Calu3 (cell line): ENCODE data around the gene ABCA10. TPM values are rescaled to one million over a fixed set of nuclear protein-coding genes. Genes with fewer than 3 reads are reported as not detected.

Experiments used
- BruUV-seq: library from RNA; stranded (reverse); fragments of 400-500 nt; replicated peaks from 2 replicates; lab custom pipeline; 2021; lab: Mats Ljungman, UMichigan
- CTCF ChIA-PET: fragments of 300-600 bp; sonication (Branson Sonifier 250); formaldehyde crosslinking; loops from one replicate; lab custom pipeline; 2022; ENCODE audit warnings: antibody characterized with exemption; lab: Charles Lee
- DNase-seq: peaks from one replicate; pipeline ENCODE4 v3.0.0; 2022
- H3K27ac Mint-ChIP-seq: one replicate; pipeline ENCODE4 v1.8.0; 2022; ENCODE audit warnings: mixed read lengths; ENCODE audit not compliant: unreplicated experiment
- H3K27me3 Mint-ChIP-seq: one replicate; pipeline ENCODE4 v1.8.0; 2022; ENCODE audit warnings: mixed read lengths; ENCODE audit not compliant: unreplicated experiment
- H3K36me3 Mint-ChIP-seq: one replicate; pipeline ENCODE4 v1.8.0; 2022; ENCODE audit warnings: mild to moderate bottlenecking, moderate library complexity, mixed read lengths; ENCODE audit not compliant: insufficient read depth, unreplicated experiment
- H3K4me1 Mint-ChIP-seq: one replicate; pipeline ENCODE4 v1.8.0; 2022; ENCODE audit warnings: mild to moderate bottlenecking, low read depth, mixed read lengths; ENCODE audit not compliant: unreplicated experiment
- H3K4me3 Mint-ChIP-seq: one replicate; pipeline ENCODE4 v1.8.0; 2022; ENCODE audit warnings: mild to moderate bottlenecking, low read depth, moderate library complexity, mixed read lengths; ENCODE audit not compliant: unreplicated experiment
- H3K9me3 Mint-ChIP-seq: one replicate; pipeline ENCODE4 v1.8.0; 2022; ENCODE audit warnings: low read depth, mixed read lengths; ENCODE audit not compliant: unreplicated experiment
- intact Hi-C: fragments of 100-400 bp; cut with micrococcal nuclease; formaldehyde crosslinking; loops from one replicate; pipeline ENCODE4 v1.10.0; 2022; ENCODE audit not compliant: unreplicated experiment
- total RNA-seq: library from RNA; stranded (reverse); gene quantifications from 2 replicates; pipeline ENCODE4 v1.2.3, GENCODE V29; 2022
- TF ChIP-seq, protein P1 (sequence below): fragments of 200-600 bp; IDR thresholded peaks from one replicate; pipeline ENCODE4 v1.8.0; 2022; ENCODE audit warnings: antibody characterized with exemption; ENCODE audit not compliant: unreplicated experiment

ABCA10 gene
- total RNA-seq, 1 experiment from 2014 or later = 0.28 TPM

DNA sequence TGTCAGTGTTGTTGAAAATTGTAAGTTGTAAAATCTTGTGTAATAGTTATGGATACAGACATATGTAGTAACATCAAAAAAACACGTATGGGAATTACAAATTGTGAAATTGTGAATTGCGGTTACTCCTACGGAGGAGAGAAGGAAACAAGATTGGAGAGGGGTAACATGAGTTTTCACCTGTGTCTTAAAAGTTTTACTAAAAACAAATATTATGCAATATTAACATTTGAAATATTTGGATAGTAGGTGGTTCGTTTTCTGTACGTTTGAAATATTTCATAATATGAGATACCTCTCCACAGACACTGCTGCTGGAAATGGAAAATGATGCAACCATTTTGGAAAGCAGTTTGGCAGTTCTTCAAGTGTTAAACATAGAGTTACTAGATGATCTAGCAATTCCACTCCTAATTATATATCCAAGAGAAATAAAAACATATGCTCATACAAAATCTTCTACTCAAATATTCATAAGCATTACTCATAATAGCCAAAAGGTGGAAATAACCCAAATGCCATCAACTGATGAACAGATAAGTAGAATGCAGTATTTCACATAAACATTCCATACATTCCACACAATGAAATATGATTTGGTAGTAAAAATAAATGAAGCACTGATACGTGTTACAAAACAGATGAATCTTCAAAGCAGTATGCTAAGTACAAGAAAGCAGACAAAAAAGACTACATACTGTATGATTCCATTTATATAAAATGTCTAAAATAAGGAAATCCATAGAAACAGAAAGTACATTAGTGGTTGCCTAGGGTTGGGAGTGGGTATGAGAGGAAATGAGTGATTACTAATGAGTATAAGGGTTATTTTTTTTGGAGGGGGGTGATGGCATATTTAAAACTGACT, 40.7 kb upstream of the ABCA10 start:
- TF ChIP-seq, protein P1, sequence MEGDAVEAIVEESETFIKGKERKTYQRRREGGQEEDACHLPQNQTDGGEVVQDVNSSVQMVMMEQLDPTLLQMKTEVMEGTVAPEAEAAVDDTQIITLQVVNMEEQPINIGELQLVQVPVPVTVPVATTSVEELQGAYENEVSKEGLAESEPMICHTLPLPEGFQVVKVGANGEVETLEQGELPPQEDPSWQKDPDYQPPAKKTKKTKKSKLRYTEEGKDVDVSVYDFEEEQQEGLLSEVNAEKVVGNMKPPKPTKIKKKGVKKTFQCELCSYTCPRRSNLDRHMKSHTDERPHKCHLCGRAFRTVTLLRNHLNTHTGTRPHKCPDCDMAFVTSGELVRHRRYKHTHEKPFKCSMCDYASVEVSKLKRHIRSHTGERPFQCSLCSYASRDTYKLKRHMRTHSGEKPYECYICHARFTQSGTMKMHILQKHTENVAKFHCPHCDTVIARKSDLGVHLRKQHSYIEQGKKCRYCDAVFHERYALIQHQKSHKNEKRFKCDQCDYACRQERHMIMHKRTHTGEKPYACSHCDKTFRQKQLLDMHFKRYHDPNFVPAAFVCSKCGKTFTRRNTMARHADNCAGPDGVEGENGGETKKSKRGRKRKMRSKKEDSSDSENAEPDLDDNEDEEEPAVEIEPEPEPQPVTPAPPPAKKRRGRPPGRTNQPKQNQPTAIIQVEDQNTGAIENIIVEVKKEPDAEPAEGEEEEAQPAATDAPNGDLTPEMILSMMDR = no peak
- intact Hi-C loops = no loop called here
- Mint-ChIP-seq H3K4me3 (no peak overlapping the region), H3K4me1 (peaks cover 9% of the 10 kb centered on the region), H3K27me3 (no peaks in the 10 kb centered on the region), H3K27ac (no peak overlapping the region), H3K36me3 (no peaks in the 10 kb centered on the region), H3K9me3 (no peaks in the 10 kb centered on the region)
- DNase-seq = no peak
- CTCF ChIA-PET = no interaction called here
- no TSS peak for BruUV-seq

DNA sequence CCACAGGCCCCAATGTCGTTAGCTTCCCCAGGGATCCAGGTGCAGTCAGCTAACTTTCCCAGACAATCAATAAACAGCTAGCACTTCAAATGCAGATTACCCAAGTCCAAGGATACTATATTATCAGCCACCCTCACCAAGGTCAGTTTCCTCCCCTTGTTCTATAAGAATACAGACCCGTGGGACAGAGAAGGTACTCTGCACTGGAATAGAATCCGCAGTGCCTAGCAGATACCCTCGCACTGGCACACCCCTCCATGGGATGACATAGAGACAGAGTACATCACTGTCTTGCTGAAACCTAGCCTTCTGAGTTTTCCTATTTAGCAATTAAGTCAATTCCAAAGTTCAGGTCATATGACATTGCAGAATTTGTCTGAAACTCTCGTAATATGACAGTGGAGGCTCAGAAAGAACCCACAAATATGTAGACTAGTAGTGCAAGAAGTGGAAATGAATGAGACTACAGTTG, 40.0 kb upstream of the ABCA10 start:
- TF ChIP-seq, protein P1 = no peak
- Mint-ChIP-seq H3K27me3 (no peaks in the 10 kb centered on the region), H3K9me3 (peaks cover 2% of the 10 kb centered on the region), H3K4me3 (no peak overlapping the region), H3K36me3 (no peaks in the 10 kb centered on the region), H3K4me1 (peaks cover 9% of the 10 kb centered on the region), H3K27ac (no peak overlapping the region)
- no TSS peak for BruUV-seq
- no peak for DNase-seq
- intact Hi-C loops = no loop called here
- CTCF ChIA-PET = interaction anchor here (1.2 kb wide), 1 partner anchor 254 kb away, joined by 3 read pairs; no protein-coding TSS in a partner anchor

DNA sequence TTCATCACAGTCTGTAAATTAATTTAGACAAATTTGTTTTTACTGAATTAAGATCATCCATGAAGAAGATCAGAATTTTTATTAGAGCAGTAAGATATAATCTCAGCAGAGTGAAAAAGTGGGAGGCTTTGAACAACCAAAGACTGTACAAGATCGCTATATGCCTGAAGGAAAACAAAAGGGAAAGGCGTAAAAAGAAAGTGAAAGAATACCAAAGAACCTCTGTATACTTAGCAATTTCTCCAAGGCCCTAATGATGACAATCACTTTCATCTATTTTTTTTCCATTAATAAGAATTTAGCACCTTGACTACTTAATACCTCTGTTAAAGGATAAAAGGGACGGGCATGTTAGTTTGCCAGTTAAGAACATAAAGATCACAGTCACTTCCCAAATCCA, 38.6 kb upstream of the ABCA10 start:
- CTCF ChIA-PET = interaction anchor here (1.2 kb wide), 1 partner anchor 256 kb away, joined by 3 read pairs; no protein-coding TSS in a partner anchor
- peaks cover 2% of the 10 kb centered on the region for H3K9me3 Mint-ChIP-seq
- intact Hi-C loops = no loop called here
- no peak overlapping the region for H3K4me3 Mint-ChIP-seq
- no peak for DNase-seq
- peaks cover 9% of the 10 kb centered on the region for H3K4me1 Mint-ChIP-seq
- TF ChIP-seq, protein P1 = no peak
- H3K27ac Mint-ChIP-seq = no peak overlapping the region
- no peaks in the 10 kb centered on the region for H3K27me3 Mint-ChIP-seq
- H3K36me3 Mint-ChIP-seq = no peaks in the 10 kb centered on the region
- BruUV-seq = no TSS peak

DNA sequence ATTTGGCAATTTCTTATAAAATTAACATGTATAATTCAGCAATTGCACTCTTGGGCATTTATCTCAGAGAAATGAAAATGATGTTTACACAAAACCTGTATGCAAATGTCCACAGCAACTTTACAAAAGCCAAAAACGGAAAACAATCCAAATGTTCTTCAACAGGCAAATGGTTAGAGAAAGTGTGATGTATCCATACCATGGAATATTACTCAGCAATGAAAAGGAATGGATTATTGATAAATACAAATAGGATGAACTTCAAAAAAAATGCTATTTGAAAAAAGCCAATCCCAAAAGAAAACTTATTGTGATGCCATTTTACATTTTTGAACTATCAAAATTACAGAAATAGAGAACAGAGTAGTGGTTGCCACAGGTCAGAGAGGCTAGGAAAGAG, 37.2 kb upstream of the ABCA10 start:
- no peak overlapping the region for H3K4me3 Mint-ChIP-seq
- H3K9me3 Mint-ChIP-seq = peaks cover 2% of the 10 kb centered on the region
- CTCF ChIA-PET = no interaction called here
- no peak for DNase-seq
- no peak overlapping the region for H3K27ac Mint-ChIP-seq
- H3K36me3 Mint-ChIP-seq = no peaks in the 10 kb centered on the region
- no peaks in the 10 kb centered on the region for H3K27me3 Mint-ChIP-seq
- TF ChIP-seq, protein P1 = no peak
- H3K4me1 Mint-ChIP-seq = peaks cover 9% of the 10 kb centered on the region
- intact Hi-C loops = no loop called here
- BruUV-seq = no TSS peak
